Fibroblast of lung (primary cell): Measurements from ENCODE around the gene C4orf50.

ENCODE experiments used
- CTCF ChIP-seq, 2 donors: IDR thresholded peaks in 1 of 2; conservative IDR thresholded peaks in 1 of 2; 1 replicate in 1 of 2; 2 replicates in 1 of 2; pipeline ENCODE4 v1.5.1; 2011 to 2012; ENCODE audit warnings: low read length in 2 of 2, control low read depth in 1 of 2, inconsistent platforms in 1 of 2, low read depth in 1 of 2, mild to moderate bottlenecking in 1 of 2
- EZH2 ChIP-seq: IDR thresholded peaks from 2 replicates; pipeline ENCODE4 v1.5.1; 2012; ENCODE audit warnings: low read length, control low read depth, mild to moderate bottlenecking; ENCODE audit errors: missing control alignments

GRCh38 chr4:5960252-5960880 lies 57.9 kb downstream of the C4orf50 start:
- TF ChIP-seq CTCF (conservative IDR thresholded peaks at IDR 0.05 in 1 of 2, IDR thresholded peaks at IDR 0.05 in 1 of 2; ENCODE audit: low read depth in 1 of 2, low read length in 2 of 2) (no peak), EZH2 (no peak)
